Mammary epithelial cell (primary cell): ENCODE measurements around the gene GRK1.

ENCODE experiments used
- EZH2 ChIP-seq: IDR thresholded peaks from 2 replicates; pipeline ENCODE4 v1.6.1; 2012; ENCODE audit warnings: low read length, inconsistent platforms, borderline replicate concordance
- TF ChIP-seq, protein P1 (sequence below), 2 donors: IDR thresholded peaks in 1 of 2; conservative IDR thresholded peaks in 1 of 2; 2 replicates each; pipeline ENCODE4 v1.5.1; 2011 to 2012; ENCODE audit warnings: inconsistent platforms in 2 of 2, low read length in 2 of 2, mild to moderate bottlenecking in 2 of 2, control low read depth in 1 of 2, low read depth in 1 of 2; ENCODE audit not compliant: insufficient read depth in 1 of 2; ENCODE audit errors: extremely low read depth in 1 of 2

DNA sequence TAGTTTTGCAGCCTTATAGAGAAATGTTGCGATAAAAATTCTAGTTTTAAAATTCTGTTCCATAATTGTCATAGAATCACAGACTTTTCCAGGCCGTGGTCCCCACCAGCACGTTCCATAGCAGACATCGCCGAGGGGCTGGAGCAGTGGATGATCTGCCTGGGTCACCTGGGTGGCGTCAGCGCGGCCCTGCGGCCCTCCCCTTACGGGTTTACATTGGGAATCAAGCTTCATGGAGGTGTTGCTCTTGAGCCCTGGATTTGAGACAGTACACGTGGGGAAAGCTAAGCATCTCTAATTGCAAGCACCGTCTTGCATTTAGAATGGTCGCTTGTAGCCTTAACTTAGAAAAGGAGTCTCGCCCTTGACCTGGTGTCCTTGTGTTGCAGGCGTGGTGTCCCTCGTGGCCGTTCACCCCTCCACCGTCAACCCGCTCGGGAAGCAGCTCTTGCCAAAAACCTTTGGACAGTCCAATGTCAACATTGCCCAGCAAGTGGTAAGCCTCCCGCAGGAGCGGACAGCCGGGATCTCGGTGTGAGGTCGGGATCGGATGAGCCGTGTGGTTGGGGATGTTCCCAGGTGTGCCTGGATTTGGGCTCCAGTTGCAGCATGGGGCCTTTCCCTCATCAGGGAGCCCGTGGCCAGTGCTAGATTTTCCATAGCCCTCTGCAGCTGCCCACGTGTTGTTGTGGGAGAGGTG lies 44.1 kb upstream of the GRK1 start:
- TF ChIP-seq, protein P1, sequence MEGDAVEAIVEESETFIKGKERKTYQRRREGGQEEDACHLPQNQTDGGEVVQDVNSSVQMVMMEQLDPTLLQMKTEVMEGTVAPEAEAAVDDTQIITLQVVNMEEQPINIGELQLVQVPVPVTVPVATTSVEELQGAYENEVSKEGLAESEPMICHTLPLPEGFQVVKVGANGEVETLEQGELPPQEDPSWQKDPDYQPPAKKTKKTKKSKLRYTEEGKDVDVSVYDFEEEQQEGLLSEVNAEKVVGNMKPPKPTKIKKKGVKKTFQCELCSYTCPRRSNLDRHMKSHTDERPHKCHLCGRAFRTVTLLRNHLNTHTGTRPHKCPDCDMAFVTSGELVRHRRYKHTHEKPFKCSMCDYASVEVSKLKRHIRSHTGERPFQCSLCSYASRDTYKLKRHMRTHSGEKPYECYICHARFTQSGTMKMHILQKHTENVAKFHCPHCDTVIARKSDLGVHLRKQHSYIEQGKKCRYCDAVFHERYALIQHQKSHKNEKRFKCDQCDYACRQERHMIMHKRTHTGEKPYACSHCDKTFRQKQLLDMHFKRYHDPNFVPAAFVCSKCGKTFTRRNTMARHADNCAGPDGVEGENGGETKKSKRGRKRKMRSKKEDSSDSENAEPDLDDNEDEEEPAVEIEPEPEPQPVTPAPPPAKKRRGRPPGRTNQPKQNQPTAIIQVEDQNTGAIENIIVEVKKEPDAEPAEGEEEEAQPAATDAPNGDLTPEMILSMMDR (conservative IDR thresholded peaks at IDR 0.05 in 1 of 2, IDR thresholded peaks at IDR 0.05 in 1 of 2; ENCODE audit: extremely low read depth in 1 of 2, insufficient read depth in 1 of 2, low read depth in 1 of 2, low read length in 2 of 2) = no peak
- no peak for TF ChIP-seq EZH2
